ENCODE results near the gene COPZ2. TPM values are rescaled to one million over a fixed set of nuclear protein-coding genes. Genes with fewer than 3 reads are reported as not detected.

The COPZ2 gene
- polyA plus RNA-seq, 3 donors, result 4.2 to 12.2 (median 6.9) TPM

GRCh38 chr17:48004983-48005382 is 32.6 kb downstream of the COPZ2 start:
- Histone ChIP-seq H3K4me3 (replicated peaks in 1 of 3; ENCODE audit: low read depth in 2 of 3, low read length in 3 of 3) (no peak overlapping the region), H3K9ac (ENCODE audit: insufficient read depth, low read length, poor library complexity, severe bottlenecking) (no peak overlapping the region), H3K4me1 (ENCODE audit: control insufficient read depth in 1 of 2, insufficient read depth in 2 of 2, low read length in 2 of 2) (peaks cover 63 to 82% of the 10 kb centered on the region in 2 donors)

GRCh38 chr17:48003417-48004151 is 34.0 kb downstream of the COPZ2 start:
- DNase-seq, result peak in 1 of 3 donors; percentile 21
- H3K9ac ChIP-seq (ENCODE audit: insufficient read depth, low read length, poor library complexity, severe bottlenecking), result peak overlapping the region; percentile 28
- H3K27ac ChIP-seq (ENCODE audit: low read depth in 1 of 2, low read length in 2 of 2), result peak overlapping the region; percentile 91 to 94
- H3K27me3 ChIP-seq (ENCODE audit: control insufficient read depth in 2 of 2, insufficient read depth in 2 of 2, low read length in 2 of 2), result no peaks in the 10 kb centered on the region
- Mint-ChIP-seq H3K4me1 (peaks cover 76% of the 10 kb centered on the region), H3K27me3 (ENCODE audit: low read depth in 3 of 3) (peaks cover 0 to 4% (median 1%) of the 10 kb centered on the region in 3 donors), H3K36me3 (peaks cover 0 to 3% of the 10 kb centered on the region in 2 donors), H3K27ac (peak overlapping the region; percentile 94 to 97 (median 96)), H3K4me3 (peak overlapping the region in 1 of 2 donors; percentile 74), H3K9me3 (peaks cover 0 to 2% (median 0%) of the 10 kb centered on the region in 7 donors)
- 79% methylated on average over 11 of the region's 17 CpGs for WGBS (ENCODE audit: insufficient coverage)
- peaks cover 70 to 89% of the 10 kb centered on the region in 2 donors for H3K4me1 ChIP-seq (ENCODE audit: control insufficient read depth in 1 of 2, insufficient read depth in 2 of 2, low read length in 2 of 2)
- H3K36me3 ChIP-seq (replicated peaks in 1 of 2; ENCODE audit: control insufficient read depth in 1 of 2, insufficient read depth in 2 of 2, low read length in 2 of 2), result no peaks in the 10 kb centered on the region
- no peaks in the 10 kb centered on the region for H3K79me2 ChIP-seq (ENCODE audit: insufficient read depth, low read length)
- H3K4me2 ChIP-seq (replicated peaks; ENCODE audit: extremely low read depth, low read length, poor library complexity, severe bottlenecking), result peak overlapping the region; percentile 71
- H4K20me1 ChIP-seq (ENCODE audit: insufficient read depth, low read length), result no peaks in the 10 kb centered on the region
- intact Hi-C loops (cut with micrococcal nuclease), result no loop called here
- H2AFZ ChIP-seq (ENCODE audit: insufficient read depth, low read depth, low read length, poor library complexity, severe bottlenecking), result no peak overlapping the region
- TF ChIP-seq, protein P1, sequence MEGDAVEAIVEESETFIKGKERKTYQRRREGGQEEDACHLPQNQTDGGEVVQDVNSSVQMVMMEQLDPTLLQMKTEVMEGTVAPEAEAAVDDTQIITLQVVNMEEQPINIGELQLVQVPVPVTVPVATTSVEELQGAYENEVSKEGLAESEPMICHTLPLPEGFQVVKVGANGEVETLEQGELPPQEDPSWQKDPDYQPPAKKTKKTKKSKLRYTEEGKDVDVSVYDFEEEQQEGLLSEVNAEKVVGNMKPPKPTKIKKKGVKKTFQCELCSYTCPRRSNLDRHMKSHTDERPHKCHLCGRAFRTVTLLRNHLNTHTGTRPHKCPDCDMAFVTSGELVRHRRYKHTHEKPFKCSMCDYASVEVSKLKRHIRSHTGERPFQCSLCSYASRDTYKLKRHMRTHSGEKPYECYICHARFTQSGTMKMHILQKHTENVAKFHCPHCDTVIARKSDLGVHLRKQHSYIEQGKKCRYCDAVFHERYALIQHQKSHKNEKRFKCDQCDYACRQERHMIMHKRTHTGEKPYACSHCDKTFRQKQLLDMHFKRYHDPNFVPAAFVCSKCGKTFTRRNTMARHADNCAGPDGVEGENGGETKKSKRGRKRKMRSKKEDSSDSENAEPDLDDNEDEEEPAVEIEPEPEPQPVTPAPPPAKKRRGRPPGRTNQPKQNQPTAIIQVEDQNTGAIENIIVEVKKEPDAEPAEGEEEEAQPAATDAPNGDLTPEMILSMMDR (IDR thresholded peaks at IDR 0.05), result no peak
- H3K9me3 ChIP-seq (replicated peaks in 1 of 2; ENCODE audit: control insufficient read depth in 1 of 2, insufficient read depth in 1 of 2, low read length in 2 of 2), result no peaks in the 10 kb centered on the region
- H3K4me3 ChIP-seq (replicated peaks in 1 of 3; ENCODE audit: low read depth in 2 of 3, low read length in 3 of 3), result peak overlapping the region in 1 of 3 experiments; percentile 58

More at GRCh38 chr17:48004983-48005382, 32.6 kb downstream of the COPZ2 start:
- peaks cover 0 to 4% (median 2%) of the 10 kb centered on the region in 3 donors for H3K27me3 Mint-ChIP-seq (ENCODE audit: low read depth in 3 of 3)
- no peaks in the 10 kb centered on the region for H3K79me2 ChIP-seq (ENCODE audit: insufficient read depth, low read length)
- no peak for DNase-seq
- H4K20me1 ChIP-seq (ENCODE audit: insufficient read depth, low read length), result no peaks in the 10 kb centered on the region
- peaks cover 69% of the 10 kb centered on the region for H3K4me1 Mint-ChIP-seq
- H3K4me3 Mint-ChIP-seq, result no peak overlapping the region
- TF ChIP-seq, protein P1 (IDR thresholded peaks at IDR 0.05), result no peak
- H3K27me3 ChIP-seq (ENCODE audit: control insufficient read depth in 2 of 2, insufficient read depth in 2 of 2, low read length in 2 of 2), result no peaks in the 10 kb centered on the region
- peaks cover 0 to 2% (median 0%) of the 10 kb centered on the region in 7 donors for H3K9me3 Mint-ChIP-seq
- intact Hi-C loops (cut with micrococcal nuclease), result no loop called here
- H3K9me3 ChIP-seq (replicated peaks in 1 of 2; ENCODE audit: control insufficient read depth in 1 of 2, insufficient read depth in 1 of 2, low read length in 2 of 2), result no peaks in the 10 kb centered on the region
- no peak overlapping the region for H2AFZ ChIP-seq (ENCODE audit: insufficient read depth, low read depth, low read length, poor library complexity, severe bottlenecking)
- H3K27ac ChIP-seq (ENCODE audit: low read depth in 1 of 2, low read length in 2 of 2), result no peak overlapping the region
- H3K36me3 Mint-ChIP-seq, result peaks cover 0 to 3% of the 10 kb centered on the region in 2 donors
- H3K27ac Mint-ChIP-seq, result peak overlapping the region in 1 of 7 donors; percentile 50
- WGBS (ENCODE audit: insufficient coverage), result no CpG with 5 or more reads among the region's 3 CpGs
- no peaks in the 10 kb centered on the region for H3K36me3 ChIP-seq (replicated peaks in 1 of 2; ENCODE audit: control insufficient read depth in 1 of 2, insufficient read depth in 2 of 2, low read length in 2 of 2)
- no peak overlapping the region for H3K4me2 ChIP-seq (replicated peaks; ENCODE audit: extremely low read depth, low read length, poor library complexity, severe bottlenecking)
